HepG2 (cell line): ENCODE results near the gene FAF1. TPM values are rescaled to one million over a fixed set of nuclear protein-coding genes. Genes with fewer than 3 reads are reported as not detected.

Experiments used
- ATAC-seq: fragments of 200-7000 bp; cut with Tn5 transposase; 3 replicates; pipeline ENCODE4 v1.9.1; 2020; ENCODE audit warnings: mild to moderate bottlenecking, moderate library complexity
- BruUV-seq: library from RNA; stranded (reverse); fragments of 400-500 nt; replicated peaks from 2 replicates; lab custom pipeline; 2021; lab: Mats Ljungman, UMichigan
- CTCF ChIA-PET: fragments of 300-600 bp; formaldehyde crosslinking; extraction: SDS; loops from one replicate; lab custom pipeline; 2021; ENCODE audit warnings: low total read pairs, inconsistent platforms, low intra/inter-chr PET ratio; lab: Yijun Ruan, JAX
- POLR2A ChIA-PET: fragments of 350-600 bp; sonication (Branson Sonifier 250); formaldehyde crosslinking; loops from one replicate; lab custom pipeline; 2020; ENCODE audit warnings: antibody characterized with exemption, inconsistent platforms; lab: Yijun Ruan, JAX
- DNase-seq: peaks from one replicate; pipeline ENCODE4 v3.0.0-alpha.2; 2015; ENCODE audit warnings: low spot score
- FAIRE-seq: peaks from 3 replicates; lab custom pipeline; 2011; peaks lifted over from hg19 to GRCh38; lab: Jason Lieb, UNC
- H2AFZ ChIP-seq: one replicate; pipeline ENCODE4 v1.6.1; 2011; ENCODE audit warnings: low read length, inconsistent platforms
- H3K27ac ChIP-seq: fragments of 300-600 bp; 3 replicates; pipeline ENCODE4 v1.8.0; 2011; ENCODE audit warnings: mixed run types, mild to moderate bottlenecking, mixed read lengths, low read length, inconsistent platforms; ENCODE audit not compliant: insufficient read depth; ENCODE audit errors: extremely low read length
- H3K27me3 ChIP-seq, 2 experiments: fragments of 200-600 bp in 1 of 2; 2 replicates in 1 of 2; 3 replicates in 1 of 2; pipeline versions ENCODE4 v1.6.0 to v1.8.0; 2011; ENCODE audit warnings: low read length in 2 of 2, mild to moderate bottlenecking in 2 of 2, moderate library complexity in 2 of 2, inconsistent platforms in 1 of 2; ENCODE audit not compliant: insufficient read depth in 2 of 2, control insufficient read depth in 1 of 2
- H3K36me3 ChIP-seq, 2 experiments: fragments of 200-600 bp in 1 of 2; replicated peaks in 1 of 2; 2 replicates in 1 of 2; 3 replicates in 1 of 2; pipeline versions ENCODE4 v1.5.1 to v1.8.0; 2011; ENCODE audit warnings: low read length in 2 of 2, inconsistent platforms in 1 of 2; ENCODE audit not compliant: insufficient read depth in 2 of 2, control insufficient read depth in 1 of 2
- H3K4me1 ChIP-seq: 2 replicates; pipeline ENCODE4 v1.5.1; 2012; ENCODE audit warnings: low read length, inconsistent platforms; ENCODE audit not compliant: insufficient read depth
- H3K4me2 ChIP-seq: 2 replicates; pipeline ENCODE4 v1.6.0; 2011; ENCODE audit warnings: low read depth, low read length, inconsistent platforms
- H3K4me3 ChIP-seq, 3 experiments: fragments of 200-600 bp in 1 of 3; sonication (generic), shearing (Covaris generic) in 1 of 3; replicated peaks in 1 of 3; 2 replicates each; pipeline ENCODE4 v1.5.1; 2011 to 2016; ENCODE audit warnings: low read length in 3 of 3, inconsistent platforms in 2 of 3, low read depth in 2 of 3, mild to moderate bottlenecking in 2 of 3, control low read depth in 1 of 3, mixed read lengths in 1 of 3; ENCODE audit not compliant: insufficient read depth in 1 of 3
- H3K79me2 ChIP-seq: one replicate; pipeline ENCODE4 v1.6.1; 2011; ENCODE audit warnings: low read length, inconsistent platforms; ENCODE audit not compliant: insufficient read depth
- H3K9ac ChIP-seq: 2 replicates; pipeline ENCODE4 v1.6.0; 2011; ENCODE audit warnings: mild to moderate bottlenecking, low read depth, low read length, inconsistent platforms; ENCODE audit not compliant: insufficient read depth
- H3K9me3 ChIP-seq: 2 replicates; pipeline ENCODE4 v1.5.1; 2012; ENCODE audit warnings: mild to moderate bottlenecking, low read length
- H4K20me1 ChIP-seq: 2 replicates; pipeline ENCODE4 v1.6.0; 2011; ENCODE audit warnings: inconsistent platforms, mild to moderate bottlenecking, low read length, moderate library complexity; ENCODE audit not compliant: insufficient read depth
- BRF2 ChIP-seq: sonication (generic); formaldehyde crosslinking; IDR thresholded peaks from 2 replicates; pipeline ENCODE4 v1.8.1; 2022; ENCODE audit warnings: mild to moderate bottlenecking, missing genetic modification reagents
- HDAC1 ChIP-seq: sonication (generic); formaldehyde crosslinking; IDR thresholded peaks from 2 replicates; pipeline ENCODE4 v1.5.1; 2020; ENCODE audit warnings: mild to moderate bottlenecking, missing genetic modification reagents
- HNF1A ChIP-seq, 2 experiments: sonication (generic) in 1 of 2; formaldehyde crosslinking in 1 of 2; IDR thresholded peaks; 2 replicates each; pipeline versions ENCODE4 v1.4.0 to v1.6.1; 2016 to 2020; ENCODE audit warnings: borderline replicate concordance in 1 of 2, low read depth in 1 of 2, mild to moderate bottlenecking in 1 of 2, missing genetic modification reagents in 1 of 2
- MAFF ChIP-seq: IDR thresholded peaks from 2 replicates; pipeline ENCODE4 v1.6.1; 2011; ENCODE audit warnings: low read depth, low read length, improper control_type of control experiment
- MAFK ChIP-seq, 2 experiments: IDR thresholded peaks in 1 of 2; conservative IDR thresholded peaks in 1 of 2; 2 replicates each; pipeline ENCODE4 v1.6.1; 2011; ENCODE audit warnings: improper control_type of control experiment in 2 of 2, low read length in 2 of 2
- MXI1 ChIP-seq: IDR thresholded peaks from 3 replicates; pipeline ENCODE4 v1.6.1; 2012; ENCODE audit warnings: low read depth, low read length, inconsistent platforms, borderline replicate concordance
- SAFB2 ChIP-seq: sonication (generic); formaldehyde crosslinking; IDR thresholded peaks from 2 replicates; pipeline ENCODE4 v1.5.1; 2020; ENCODE audit warnings: missing genetic modification reagents, low read depth, mild to moderate bottlenecking, borderline replicate concordance
- SKI ChIP-seq: fragments of 450-650 bp; IDR thresholded peaks from one replicate; pipeline ENCODE4 v1.6.1; 2018; ENCODE audit warnings: mild to moderate bottlenecking; ENCODE audit not compliant: partially characterized antibody
- WGBS: methylation state at CpG from one replicate; pipeline ENCODE4 v1.1.6; 2017; ENCODE audit warnings: low lambda C conversion rate; 5-methylcytosine and 5-hydroxymethylcytosine counted together
- in situ Hi-C: cut with HindIII; loops from 2 replicates; pipeline ENCODE4 v1.10.0; 2017; ENCODE audit warnings: low pct_unique_long_range_greater_than_20kb; ENCODE audit not compliant: extremely low pct_ligation_motif_present
- intact Hi-C: fragments of 100-400 bp; cut with micrococcal nuclease; formaldehyde crosslinking; loops from one replicate; pipeline ENCODE4 v1.10.0; 2022; ENCODE audit not compliant: unreplicated experiment
- polyA plus RNA-seq, 8 experiments: library from polyadenylated mRNA; depleted of rRNA in 3 of 8; stranded (reverse) in 7 of 8; unstranded in 1 of 8; fragments of >200 nt; fragmentation: Illumina TruSeq in 4 of 8; extraction: Trizol in 4 of 8; gene quantifications; 2 replicates each; pipeline versions ENCODE4 v1.2.1 to v1.2.3, GENCODE V29; 2011 to 2016; ENCODE audit warnings: low read depth in 4 of 8, missing spikeins in 1 of 8, mixed read lengths in 1 of 8; ENCODE audit not compliant: insufficient read depth in 1 of 8
- total RNA-seq, 5 experiments: library from RNA; depleted of rRNA; stranded (reverse); fragments of >200 nt; fragmentation: Illumina TruSeq; extraction: Trizol; gene quantifications; 2 replicates each; pipeline ENCODE4 v1.2.3, GENCODE V29; 2016; ENCODE audit warnings: low read depth in 1 of 5

The FAF1 gene
- total and polyA plus RNA-seq, 2 of the 13 experiments (the other 11 are each of a cell fraction or from before 2014, with no cell fraction given) = 19.4 to 63.3 TPM

- DNase-seq = no peak
- in situ Hi-C loops (no loop called here), intact Hi-C loops (no loop called here)
- no peak for ATAC-seq
- ChIA-PET POLR2A (no interaction called here), CTCF (no interaction called here)
- H4K20me1 ChIP-seq = no peaks in the 10 kb centered on the region
- H3K4me3 ChIP-seq = no peak overlapping the region
- TF ChIP-seq MXI1 = no peak
- TF ChIP-seq MAFF = peak; percentile 9; the same call in 1 of the 2 replicates
- peak; percentile 9 to 60; a peak in 2 of 4 replicates for TF ChIP-seq MAFK (conservative IDR thresholded peaks at IDR 0.05 in 1 of 2, IDR thresholded peaks at IDR 0.05 in 1 of 2; ENCODE audit: low read length in 2 of 2)
- TF ChIP-seq HNF1A (IDR thresholded peaks at IDR 0.05; ENCODE audit: low read depth) = no peak
- TF ChIP-seq HNF1A (CRISPR knock-in tag; IDR thresholded peaks at IDR 0.05; ENCODE audit: borderline replicate concordance) = no peak
- TF ChIP-seq SAFB2 (CRISPR knock-in tag) = no peak
- TF ChIP-seq BRF2 (CRISPR knock-in tag) = no peak
- TF ChIP-seq SKI = no peak
- no peak for TF ChIP-seq HDAC1
- peaks cover 9% of the 10 kb centered on the region; the same call in 1 of the 2 replicates for H3K4me1 ChIP-seq
- no peak overlapping the region for H3K4me2 ChIP-seq
- no peaks in the 10 kb centered on the region for H3K27me3 ChIP-seq
- H3K79me2 ChIP-seq = no peaks in the 10 kb centered on the region
- H2AFZ ChIP-seq = no peak overlapping the region
- H3K9ac ChIP-seq = no peak overlapping the region
- no peak for FAIRE-seq
- H3K27ac ChIP-seq = no peak overlapping the region
- no peaks in the 10 kb centered on the region for H3K9me3 ChIP-seq
- 92% methylated on average over 3 of the region's 3 CpGs for WGBS
- H3K36me3 ChIP-seq = no peaks in the 10 kb centered on the region
- no TSS peak for BruUV-seq
Measured at GRCh38 chr1:50993645-50994044, 33.6 kb upstream of the FAF1 start.
